HEK293 (cell line): ENCODE measurements around the gene PRX.
A peak's percentile ranks its signal among the peaks of the same experiment; 100 is the strongest.

Experiments
- CTCF ChIA-PET: fragments of 350-600 bp; formaldehyde crosslinking; extraction: SDS; loops from one replicate; lab custom pipeline; 2021; ENCODE audit warnings: antibody characterized with exemption; lab: Yijun Ruan, JAX
- POLR2A ChIA-PET: fragments of 300-600 bp; formaldehyde crosslinking; extraction: SDS; loops from one replicate; lab custom pipeline; 2020; ENCODE audit warnings: antibody characterized with exemption, inconsistent platforms; lab: Yijun Ruan, JAX
- H3K27ac ChIP-seq: fragments of 200-500 bp; sonication (Bioruptor generic); 2 replicates; pipeline ENCODE4 v1.5.1; 2014; ENCODE audit warnings: low read depth, low read length, control low read depth, inconsistent platforms; ENCODE audit errors: extremely low read depth
- H3K36me3 ChIP-seq, 2 experiments: fragments of 200-500 bp in 1 of 2; sonication (Bioruptor generic) in 1 of 2; 1 replicate in 1 of 2; 2 replicates in 1 of 2; pipeline ENCODE4 v1.5.1; 2014 to 2017; ENCODE audit warnings: inconsistent platforms in 2 of 2, low read length in 2 of 2; ENCODE audit not compliant: control insufficient read depth in 2 of 2, insufficient read depth in 1 of 2
- H3K4me1 ChIP-seq: fragments of 200-500 bp; sonication (Bioruptor generic); 2 replicates; pipeline ENCODE4 v1.5.1; 2014; ENCODE audit warnings: mild to moderate bottlenecking, low read length, inconsistent platforms; ENCODE audit not compliant: control insufficient read depth, insufficient read depth
- H3K4me3 ChIP-seq: 2 replicates; pipeline ENCODE4 v1.5.1; 2011; ENCODE audit warnings: low read depth, mild to moderate bottlenecking, control low read depth, low read length, moderate library complexity
- H3K9me3 ChIP-seq: fragments of 200-500 bp; sonication (Bioruptor generic); 2 replicates; pipeline ENCODE4 v1.5.1; 2014; ENCODE audit warnings: low read depth, low read length, inconsistent platforms; ENCODE audit not compliant: control insufficient read depth, insufficient read depth
- BCL6B ChIP-seq: fragments of 450-650 bp; formaldehyde crosslinking; IDR thresholded peaks from 2 replicates; pipeline ENCODE4 v1.5.1; 2017; ENCODE audit warnings: missing biosample characterization, missing genetic modification characterization
- FEZF1 ChIP-seq: fragments of 450-650 bp; formaldehyde crosslinking; IDR thresholded peaks from 2 replicates; pipeline ENCODE4 v1.5.1; 2016; ENCODE audit warnings: missing biosample characterization, missing genetic modification characterization
- GLI2 ChIP-seq: fragments of 450-650 bp; formaldehyde crosslinking; IDR thresholded peaks from 2 replicates; pipeline ENCODE4; 2017; ENCODE audit warnings: missing biosample characterization, missing genetic modification characterization, low read depth, borderline replicate concordance
- GLI4 ChIP-seq: fragments of 450-650 bp; formaldehyde crosslinking; IDR thresholded peaks from 2 replicates; pipeline ENCODE4 v1.5.1; 2016; ENCODE audit warnings: missing biosample characterization, missing genetic modification characterization
- GLIS1 ChIP-seq: fragments of 450-650 bp; formaldehyde crosslinking; IDR thresholded peaks from 2 replicates; pipeline ENCODE4 v1.5.1; 2016; ENCODE audit warnings: missing biosample characterization, missing genetic modification characterization
- GLIS2 ChIP-seq: fragments of 450-650 bp; formaldehyde crosslinking; IDR thresholded peaks from 2 replicates; pipeline ENCODE4 v1.5.1; 2016; ENCODE audit warnings: missing biosample characterization, missing genetic modification characterization
- HOXD13 ChIP-seq: sonication (generic); formaldehyde crosslinking; IDR thresholded peaks from 2 replicates; pipeline ENCODE4 v1.8.0; 2022; ENCODE audit warnings: missing genetic modification reagents, borderline replicate concordance
- IKZF3 ChIP-seq: fragments of 450-650 bp; IDR thresholded peaks from 2 replicates; pipeline ENCODE4 v1.5.0; 2018; ENCODE audit warnings: missing biosample characterization, mild to moderate bottlenecking, missing genetic modification characterization, moderate library complexity
- KLF1 ChIP-seq: fragments of 450-650 bp; formaldehyde crosslinking; IDR thresholded peaks from 2 replicates; pipeline ENCODE4 v1.5.1; 2016; ENCODE audit warnings: missing biosample characterization, missing genetic modification characterization
- KLF9 ChIP-seq: fragments of 450-650 bp; formaldehyde crosslinking; IDR thresholded peaks from 2 replicates; pipeline ENCODE4 v1.5.1; 2016; ENCODE audit warnings: missing biosample characterization, missing genetic modification characterization, low read depth
- MYNN ChIP-seq: fragments of 450-650 bp; formaldehyde crosslinking; IDR thresholded peaks from 2 replicates; pipeline ENCODE4 v1.5.1; 2016; ENCODE audit warnings: missing biosample characterization, missing genetic modification characterization, borderline replicate concordance
- MZF1 ChIP-seq: fragments of 450-650 bp; formaldehyde crosslinking; IDR thresholded peaks from 2 replicates; pipeline ENCODE4 v1.5.1; 2017; ENCODE audit warnings: missing biosample characterization, missing genetic modification characterization, borderline replicate concordance
- OSR2 ChIP-seq: fragments of 450-650 bp; formaldehyde crosslinking; IDR thresholded peaks from 2 replicates; pipeline ENCODE4 v1.5.1; 2016; ENCODE audit warnings: missing biosample characterization, missing genetic modification characterization
- OVOL3 ChIP-seq: fragments of 450-650 bp; formaldehyde crosslinking; IDR thresholded peaks from 2 replicates; pipeline ENCODE4 v1.5.1; 2016; ENCODE audit warnings: missing biosample characterization, missing genetic modification characterization
- PRDM1 ChIP-seq: fragments of 450-650 bp; formaldehyde crosslinking; IDR thresholded peaks from 2 replicates; pipeline ENCODE4; 2016; ENCODE audit warnings: missing biosample characterization, missing genetic modification characterization
- TRIM28 ChIP-seq: IDR thresholded peaks from 2 replicates; pipeline ENCODE4 v1.6.1; 2011; ENCODE audit warnings: low read length, control low read depth, borderline replicate concordance
- YY1 ChIP-seq: fragments of 450-650 bp; formaldehyde crosslinking; IDR thresholded peaks from 2 replicates; pipeline ENCODE4 v1.5.1; 2018; ENCODE audit warnings: missing biosample characterization, missing genetic modification characterization
- YY2 ChIP-seq: fragments of 450-650 bp; formaldehyde crosslinking; IDR thresholded peaks from 2 replicates; pipeline ENCODE4 v1.5.1; 2016; ENCODE audit warnings: missing biosample characterization, missing genetic modification characterization
- ZBTB17 ChIP-seq: fragments of 450-650 bp; formaldehyde crosslinking; IDR thresholded peaks from 2 replicates; pipeline ENCODE4 v1.5.1; 2016; ENCODE audit warnings: missing biosample characterization, missing genetic modification characterization
- ZBTB48 ChIP-seq: fragments of 450-650 bp; formaldehyde crosslinking; IDR thresholded peaks from 2 replicates; pipeline ENCODE4 v1.5.1; 2016; ENCODE audit warnings: missing biosample characterization, missing genetic modification characterization
- ZBTB7A ChIP-seq: fragments of 450-650 bp; formaldehyde crosslinking; IDR thresholded peaks from 2 replicates; pipeline ENCODE4 v1.5.1; 2016; ENCODE audit warnings: low read depth, missing biosample characterization, missing genetic modification characterization
- ZFP37 ChIP-seq: fragments of 450-650 bp; formaldehyde crosslinking; IDR thresholded peaks from 2 replicates; pipeline ENCODE4 v1.5.1; 2016; ENCODE audit warnings: missing biosample characterization, missing genetic modification characterization
- ZNF114 ChIP-seq: fragments of 450-650 bp; formaldehyde crosslinking; IDR thresholded peaks from 2 replicates; pipeline ENCODE4 v1.5.0; 2017; ENCODE audit warnings: missing biosample characterization, missing genetic modification characterization
- ZNF140 ChIP-seq: fragments of 450-650 bp; formaldehyde crosslinking; IDR thresholded peaks from 2 replicates; pipeline ENCODE4 v1.5.1; 2016; ENCODE audit warnings: missing biosample characterization, missing genetic modification characterization
- ZNF175 ChIP-seq: fragments of 450-650 bp; formaldehyde crosslinking; IDR thresholded peaks from 2 replicates; pipeline ENCODE4 v1.5.1; 2016; ENCODE audit warnings: missing biosample characterization, missing genetic modification characterization
- ZNF223 ChIP-seq: fragments of 450-650 bp; formaldehyde crosslinking; IDR thresholded peaks from 2 replicates; pipeline ENCODE4 v1.5.1; 2016; ENCODE audit warnings: missing biosample characterization, missing genetic modification characterization
- ZNF24 ChIP-seq: fragments of 450-650 bp; formaldehyde crosslinking; IDR thresholded peaks from 2 replicates; pipeline ENCODE4 v1.5.1; 2016; ENCODE audit warnings: missing biosample characterization, missing genetic modification characterization
- ZNF280C ChIP-seq: fragments of 450-650 bp; formaldehyde crosslinking; IDR thresholded peaks from 2 replicates; pipeline ENCODE4 v1.5.1; 2016; ENCODE audit warnings: missing biosample characterization, missing genetic modification characterization
- ZNF324 ChIP-seq: fragments of 450-650 bp; formaldehyde crosslinking; IDR thresholded peaks from 2 replicates; pipeline ENCODE4 v1.5.1; 2016; ENCODE audit warnings: missing biosample characterization, missing genetic modification characterization
- ZNF335 ChIP-seq: fragments of 450-650 bp; formaldehyde crosslinking; conservative IDR thresholded peaks from 2 replicates; pipeline ENCODE4 v1.5.1; 2016; ENCODE audit warnings: missing biosample characterization, missing genetic modification characterization
- ZNF366 ChIP-seq: fragments of 450-650 bp; formaldehyde crosslinking; conservative IDR thresholded peaks from 2 replicates; pipeline ENCODE4 v1.5.1; 2016; ENCODE audit warnings: missing biosample characterization, missing genetic modification characterization
- ZNF391 ChIP-seq: fragments of 450-650 bp; formaldehyde crosslinking; IDR thresholded peaks from 2 replicates; pipeline ENCODE4 v1.5.1; 2016; ENCODE audit warnings: low read depth, missing biosample characterization, missing genetic modification characterization, borderline replicate concordance
- ZNF394 ChIP-seq: fragments of 450-650 bp; formaldehyde crosslinking; IDR thresholded peaks from 2 replicates; pipeline ENCODE4 v1.5.1; 2016; ENCODE audit warnings: missing biosample characterization, missing genetic modification characterization, mild to moderate bottlenecking, moderate library complexity, borderline replicate concordance
- ZNF600 ChIP-seq: fragments of 450-650 bp; formaldehyde crosslinking; IDR thresholded peaks from 2 replicates; pipeline ENCODE4 v1.5.1; 2016; ENCODE audit warnings: missing biosample characterization, missing genetic modification characterization
- ZNF692 ChIP-seq: fragments of 450-650 bp; formaldehyde crosslinking; IDR thresholded peaks from 2 replicates; pipeline ENCODE4 v1.5.1; 2016; ENCODE audit warnings: missing biosample characterization, missing genetic modification characterization

The PRX gene

GRCh38 chr19:40445780-40446262 lies 32.6 kb upstream of the PRX start (continued):
- TF ChIP-seq GLIS1 (tag by site-specific recombination) (peak; percentile 83), YY2 (no peak), MYNN (no peak), PRDM1 (tag by site-specific recombination) (peak; percentile 98), ZNF114 (no peak), ZFP37 (no peak), ZNF335 (peak; percentile 99), YY1 (no peak), GLIS2 (tag by site-specific recombination) (peak; percentile 42; the same call in 1 of the 2 replicates), ZNF366 (tag by site-specific recombination) (peak; percentile 65), KLF1 (tag by site-specific recombination) (peak; percentile 82), ZBTB48 (peak; percentile 78), HOXD13 (CRISPR knock-in tag) (no peak), IKZF3 (tag by site-specific recombination) (peak; percentile 76), ZNF280C (tag by site-specific recombination) (no peak), ZNF391 (tag by site-specific recombination) (no peak), ZNF140 (tag by site-specific recombination) (no peak)
- TF ChIP-seq, all 188 proteins: peak for 16

- Histone ChIP-seq H3K36me3 (peaks cover 25 to 36% of the 10 kb centered on the region in 2 experiments), H3K4me3 (peak overlapping the region; percentile 31), H3K27ac (peak overlapping the region; percentile 99), H3K9me3 (no peaks in the 10 kb centered on the region), H3K4me1 (peaks cover 14% of the 10 kb centered on the region)
- CTCF ChIA-PET, result interaction anchor here (0.6 to 3.8 kb wide), 12 partner anchors 9 to 301 kb away, joined by 3 to 39 read pairs (median 4); partner anchors contain the start of genes BLVRB and SERTAD1
- POLR2A ChIA-PET, result interaction anchor here (0.6 to 17.1 kb wide), 7 partner anchors 8 to 325 kb away, joined by 3 to 428 read pairs (median 29); partner anchors contain the start of genes BLVRB, C19orf47, PLD3 and SERTAD1
- TF ChIP-seq MZF1 (tag by site-specific recombination), result 0 out of 2 replicates have a peak, but pooled peaks have one; percentile 19
- peak; percentile 57; the same call in 1 of the 2 replicates for TF ChIP-seq YY1
- 0 out of 2 replicates have a peak, but pooled peaks have one; percentile 1 for TF ChIP-seq OSR2
- no peak for TF ChIP-seq OVOL3
- TF ChIP-seq ZNF394 (tag by site-specific recombination), result no peak
- TF ChIP-seq ZBTB7A, result peak; percentile 3; the same call in 1 of the 2 replicates
- peak; percentile 61; the same call in 1 of the 2 replicates for TF ChIP-seq ZNF600 (tag by site-specific recombination)
- peak; percentile 97 for TF ChIP-seq ZNF692 (tag by site-specific recombination)
- no peak for TF ChIP-seq BCL6B
- no peak for TF ChIP-seq KLF9 (tag by site-specific recombination)
- no peak for TF ChIP-seq GLI4
- TF ChIP-seq ZBTB17 (tag by site-specific recombination), result peak; percentile 63
- TF ChIP-seq GLI2 (tag by site-specific recombination), result no peak
- 0 out of 2 replicates have a peak, but pooled peaks have one; percentile 12 for TF ChIP-seq ZNF223 (tag by site-specific recombination)
- peak; percentile 1; the same call in 1 of the 2 replicates for TF ChIP-seq FEZF1 (tag by site-specific recombination)
- TF ChIP-seq TRIM28, result no peak
- peak; percentile 83 for TF ChIP-seq ZNF366 (tag by site-specific recombination)
- TF ChIP-seq ZNF175 (tag by site-specific recombination), result no peak
- 0 out of 2 replicates have a peak, but pooled peaks have one; percentile 4 for TF ChIP-seq ZNF24
- 0 out of 2 replicates have a peak, but pooled peaks have one; percentile 8 for TF ChIP-seq ZNF324 (tag by site-specific recombination)
Observed at GRCh38 chr19:40444825-40445312, 31.7 kb upstream of the PRX start.
